Liver (tissue), 9 donors: Measurements from ENCODE around the gene GIGYF1. TPM values are rescaled to one million over a fixed set of nuclear protein-coding genes. Genes with fewer than 3 reads are reported as not detected.
"Not testable (repeated sequence)": the region's sequence is repeated elsewhere in the genome, so short reads cannot be mapped to it uniquely, and the experiment has no call there.

Experiments
- DNase-seq: peaks from one replicate; pipeline ENCODE4 v3.0.0-alpha.2; 2017; ENCODE audit warnings: low spot score
- H3K27ac ChIP-seq, 2 donors: one replicate each; pipeline ENCODE4 v1.7.0; 2013; ENCODE audit warnings: inconsistent platforms in 2 of 2, low read length in 2 of 2, control low read depth in 1 of 2, low read depth in 1 of 2, mild to moderate bottlenecking in 1 of 2
- H3K27me3 ChIP-seq, 4 donors: one replicate each; pipeline versions ENCODE4 v1.6.1 to v1.7.0; 2013; ENCODE audit warnings: low read length in 3 of 4, inconsistent platforms in 1 of 4, mild to moderate bottlenecking in 1 of 4, moderate library complexity in 1 of 4; ENCODE audit not compliant: control insufficient read depth in 4 of 4, insufficient read depth in 4 of 4
- H3K36me3 ChIP-seq, 4 donors: one replicate each; pipeline versions ENCODE4 v1.6.1 to v1.7.0; 2013; ENCODE audit warnings: low read length in 3 of 4, mild to moderate bottlenecking in 3 of 4, low read depth in 1 of 4, moderate library complexity in 1 of 4; ENCODE audit not compliant: control insufficient read depth in 4 of 4, insufficient read depth in 3 of 4
- H3K4me1 ChIP-seq, 4 donors: one replicate each; pipeline versions ENCODE4 v1.6.1 to v1.7.0; 2013; ENCODE audit warnings: low read length in 3 of 4, mild to moderate bottlenecking in 3 of 4, moderate library complexity in 1 of 4; ENCODE audit not compliant: control insufficient read depth in 4 of 4, insufficient read depth in 4 of 4
- H3K4me3 ChIP-seq, 3 donors: one replicate each; pipeline versions ENCODE4 v1.6.1 to v1.7.0; 2013; ENCODE audit warnings: low read length in 3 of 3, control low read depth in 1 of 3, low read depth in 1 of 3, mild to moderate bottlenecking in 1 of 3
- H3K9ac ChIP-seq, 2 donors: one replicate each; pipeline ENCODE4 v1.7.0; 2013; ENCODE audit warnings: low read length in 2 of 2, mild to moderate bottlenecking in 2 of 2, moderate library complexity in 2 of 2, control low read depth in 1 of 2, low read depth in 1 of 2
- H3K9me3 ChIP-seq, 4 donors: one replicate each; pipeline versions ENCODE4 v1.6.1 to v1.7.0; 2013; ENCODE audit warnings: low read length in 3 of 4; ENCODE audit not compliant: control insufficient read depth in 4 of 4
- EGR1 ChIP-seq, 2 donors: IDR thresholded peaks; 2 replicates each; pipeline ENCODE4 v1.6.1; 2016 to 2018; ENCODE audit warnings: antibody characterized with exemption in 2 of 2, low read depth in 2 of 2
- FOXA1 ChIP-seq: IDR thresholded peaks from 2 replicates; pipeline ENCODE4 v1.6.1; 2016; ENCODE audit warnings: antibody characterized with exemption
- FOXA2 ChIP-seq: IDR thresholded peaks from 2 replicates; pipeline ENCODE4 v1.6.1; 2016; ENCODE audit warnings: antibody characterized with exemption
- HNF4G ChIP-seq: IDR thresholded peaks from 2 replicates; pipeline ENCODE4 v1.6.1; 2016; ENCODE audit warnings: antibody characterized with exemption
- MAX ChIP-seq: IDR thresholded peaks from 2 replicates; pipeline ENCODE4 v1.6.1; 2016; ENCODE audit warnings: antibody characterized with exemption
- NR2F2 ChIP-seq: IDR thresholded peaks from 2 replicates; pipeline ENCODE4 v1.6.1; 2016; ENCODE audit warnings: antibody characterized with exemption
- RAD21 ChIP-seq, 2 donors: IDR thresholded peaks; 2 replicates each; pipeline ENCODE4 v1.6.1; 2016; ENCODE audit warnings: antibody characterized with exemption in 2 of 2, mild to moderate bottlenecking in 2 of 2
- REST ChIP-seq: IDR thresholded peaks from 2 replicates; pipeline ENCODE4 v1.6.1; 2016; ENCODE audit warnings: antibody characterized with exemption, mild to moderate bottlenecking
- RXRA ChIP-seq, 2 donors: IDR thresholded peaks; 2 replicates each; pipeline ENCODE4 v1.6.1; 2017 to 2018; ENCODE audit warnings: antibody characterized with exemption in 2 of 2, mild to moderate bottlenecking in 1 of 2
- SP1 ChIP-seq: IDR thresholded peaks from 2 replicates; pipeline ENCODE4 v1.6.1; 2018; ENCODE audit warnings: antibody characterized with exemption, mild to moderate bottlenecking
- YY1 ChIP-seq: IDR thresholded peaks from 2 replicates; pipeline ENCODE4 v1.6.1; 2016; ENCODE audit warnings: antibody characterized with exemption, mild to moderate bottlenecking
- ZBTB33 ChIP-seq: IDR thresholded peaks from 2 replicates; pipeline ENCODE4 v1.6.1; 2016; ENCODE audit warnings: antibody characterized with exemption
- WGBS: extraction: QIAGEN DNeasy Blood & Tissue Kit; methylation state at CpG from one replicate; pipeline ENCODE4 v1.1.7; 2013; 5-methylcytosine and 5-hydroxymethylcytosine counted together
- polyA plus RNA-seq, 2 donors: library from polyadenylated mRNA; stranded (reverse) in 1 of 2; unstranded in 1 of 2; fragments of 200-250 nt in 1 of 2; fragments of >200 nt in 1 of 2; fragmentation: Nextera tagmentation in 1 of 2; extraction: Ambion mirVana in 1 of 2; gene quantifications; one replicate each; pipeline versions ENCODE4 v1.2.1 to v1.2.3, GENCODE V29; 2013 to 2015
- total RNA-seq, 2 donors: library from RNA; depleted of rRNA; stranded (reverse); fragments of >200 nt; gene quantifications; one replicate each; pipeline ENCODE4 v1.2.3, GENCODE V29; 2014
- TF ChIP-seq, protein P1 (sequence below): IDR thresholded peaks from 2 replicates; pipeline ENCODE4 v1.6.1; 2016; ENCODE audit warnings: antibody characterized with exemption
- TF ChIP-seq, protein P2 (sequence below): fragments of 150-350 bp; IDR thresholded peaks from 2 replicates; pipeline ENCODE4 v1.5.1; 2017; ENCODE audit warnings: improper control_type of control experiment, low read depth, low read length; ENCODE audit not compliant: missing input control
- donor health status: healthy.
- donor health status: healthy.
- donor health status: healthy.
- donor health status: healthy.
- donor health status: healthy.

The GIGYF1 gene
- total and polyA plus RNA-seq, 4 donors = 6.8 to 12.7 (median 10.1) TPM

DNA sequence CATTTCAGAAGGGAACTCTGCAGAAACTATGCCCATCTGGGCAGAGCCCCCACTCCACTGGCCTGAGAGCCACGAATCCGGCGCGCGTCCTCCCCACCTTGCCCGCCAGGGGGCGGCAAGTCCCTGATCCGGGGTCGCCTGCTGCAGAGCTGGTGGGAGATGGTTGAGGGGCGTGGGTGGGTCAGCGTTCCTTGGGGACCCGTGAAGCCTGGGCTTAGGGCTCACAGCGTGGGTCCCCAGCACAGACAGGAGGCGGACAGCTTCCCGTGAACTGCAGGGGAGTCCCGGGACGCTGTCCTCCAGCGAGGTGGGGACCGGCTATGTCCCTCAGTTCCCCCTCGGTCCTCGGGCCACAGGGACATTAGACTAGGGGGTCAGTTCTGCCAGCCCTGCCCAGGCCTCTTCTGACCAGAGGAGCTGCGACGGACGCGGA, 11.3 kb upstream of the GIGYF1 start:
- DNase-seq = peak; percentile 89
- H3K36me3 ChIP-seq = no peaks in the 10 kb centered on the region
- peaks cover 3 to 31% (median 16%) of the 10 kb centered on the region in 4 donors for H3K4me1 ChIP-seq
- WGBS = under 1% methylated on average over 25 of the region's 25 CpGs
- H3K4me3 ChIP-seq = peak overlapping the region; percentile 66 to 93 (median 79)
- H3K27me3 ChIP-seq = no peaks in the 10 kb centered on the region
- no peak for TF ChIP-seq SP1
- TF ChIP-seq, protein P1, sequence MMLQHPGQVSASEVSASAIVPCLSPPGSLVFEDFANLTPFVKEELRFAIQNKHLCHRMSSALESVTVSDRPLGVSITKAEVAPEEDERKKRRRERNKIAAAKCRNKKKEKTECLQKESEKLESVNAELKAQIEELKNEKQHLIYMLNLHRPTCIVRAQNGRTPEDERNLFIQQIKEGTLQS = no peak
- TF ChIP-seq FOXA2 = no peak
- no peak for TF ChIP-seq RXRA (IDR thresholded peaks at IDR 0.05)
- no peak for TF ChIP-seq MAX
- no peak for TF ChIP-seq FOXA1
- no peak for TF ChIP-seq HNF4G
- TF ChIP-seq, protein P2, sequence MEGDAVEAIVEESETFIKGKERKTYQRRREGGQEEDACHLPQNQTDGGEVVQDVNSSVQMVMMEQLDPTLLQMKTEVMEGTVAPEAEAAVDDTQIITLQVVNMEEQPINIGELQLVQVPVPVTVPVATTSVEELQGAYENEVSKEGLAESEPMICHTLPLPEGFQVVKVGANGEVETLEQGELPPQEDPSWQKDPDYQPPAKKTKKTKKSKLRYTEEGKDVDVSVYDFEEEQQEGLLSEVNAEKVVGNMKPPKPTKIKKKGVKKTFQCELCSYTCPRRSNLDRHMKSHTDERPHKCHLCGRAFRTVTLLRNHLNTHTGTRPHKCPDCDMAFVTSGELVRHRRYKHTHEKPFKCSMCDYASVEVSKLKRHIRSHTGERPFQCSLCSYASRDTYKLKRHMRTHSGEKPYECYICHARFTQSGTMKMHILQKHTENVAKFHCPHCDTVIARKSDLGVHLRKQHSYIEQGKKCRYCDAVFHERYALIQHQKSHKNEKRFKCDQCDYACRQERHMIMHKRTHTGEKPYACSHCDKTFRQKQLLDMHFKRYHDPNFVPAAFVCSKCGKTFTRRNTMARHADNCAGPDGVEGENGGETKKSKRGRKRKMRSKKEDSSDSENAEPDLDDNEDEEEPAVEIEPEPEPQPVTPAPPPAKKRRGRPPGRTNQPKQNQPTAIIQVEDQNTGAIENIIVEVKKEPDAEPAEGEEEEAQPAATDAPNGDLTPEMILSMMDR = peak; percentile 78
- no peak for TF ChIP-seq REST
- TF ChIP-seq NR2F2 = no peak
- no peak for TF ChIP-seq YY1
- TF ChIP-seq ZBTB33 = no peak
- peak; percentile 81 to 89 for TF ChIP-seq RAD21 (IDR thresholded peaks at IDR 0.05)
- TF ChIP-seq EGR1 (IDR thresholded peaks at IDR 0.05; ENCODE audit: low read depth in 2 of 2) = no peak
- peak overlapping the region; percentile 89 to 96 for H3K27ac ChIP-seq
- H3K9ac ChIP-seq = peak overlapping the region; percentile 9 to 70
- no peaks in the 10 kb centered on the region for H3K9me3 ChIP-seq

GRCh38 chr7:100701089-100701488, 7.0 kb upstream of the GIGYF1 start:
- H3K4me3 ChIP-seq, H3K4me1 ChIP-seq, DNase-seq, H3K9me3 ChIP-seq, H3K36me3 ChIP-seq, H3K27me3 ChIP-seq, H3K9ac ChIP-seq, H3K27ac ChIP-seq: not testable (repeated sequence)
- 75% methylated on average over 3 of the region's 3 CpGs for WGBS
